Measurements from ENCODE around the gene R3HCC1L. TPM values are rescaled to one million over a fixed set of nuclear protein-coding genes. Genes with fewer than 3 reads are reported as not detected.

R3HCC1L gene
- total RNA-seq, 1 experiment from 2014 or later, result 10.7 TPM

DNA sequence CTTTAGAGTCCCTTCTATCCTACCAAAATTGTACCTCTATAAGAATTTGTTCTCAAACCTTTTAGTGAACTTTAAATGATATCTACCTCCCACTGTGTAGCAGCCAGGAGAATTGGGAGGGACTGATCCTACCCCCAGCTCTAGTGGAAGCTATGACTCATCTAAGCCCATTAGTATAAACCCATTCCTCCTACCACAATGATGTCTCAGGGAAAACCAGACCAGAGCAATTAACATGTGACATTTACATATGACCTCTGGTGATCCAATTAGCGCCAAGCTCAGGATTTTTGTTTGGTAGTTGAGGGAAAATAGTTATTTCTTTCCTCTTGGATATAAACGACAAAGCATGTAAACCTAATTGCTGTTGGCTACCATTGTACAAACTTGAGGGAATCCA, 33.1 kb upstream of the R3HCC1L start:
- DNase-seq (ENCODE audit: unreplicated experiment), result no peak
- Mint-ChIP-seq H3K4me3 (ENCODE audit: unreplicated experiment) (no peak overlapping the region), H3K27ac (ENCODE audit: low read depth, unreplicated experiment) (no peak overlapping the region), H3K36me3 (ENCODE audit: insufficient read depth, unreplicated experiment) (no peaks in the 10 kb centered on the region), H3K9me3 (ENCODE audit: unreplicated experiment) (no peaks in the 10 kb centered on the region), H3K4me1 (ENCODE audit: insufficient read depth, unreplicated experiment) (no peaks in the 10 kb centered on the region), H3K27me3 (ENCODE audit: insufficient read depth, unreplicated experiment) (peaks cover 16% of the 10 kb centered on the region)
- TF ChIP-seq, protein P1, sequence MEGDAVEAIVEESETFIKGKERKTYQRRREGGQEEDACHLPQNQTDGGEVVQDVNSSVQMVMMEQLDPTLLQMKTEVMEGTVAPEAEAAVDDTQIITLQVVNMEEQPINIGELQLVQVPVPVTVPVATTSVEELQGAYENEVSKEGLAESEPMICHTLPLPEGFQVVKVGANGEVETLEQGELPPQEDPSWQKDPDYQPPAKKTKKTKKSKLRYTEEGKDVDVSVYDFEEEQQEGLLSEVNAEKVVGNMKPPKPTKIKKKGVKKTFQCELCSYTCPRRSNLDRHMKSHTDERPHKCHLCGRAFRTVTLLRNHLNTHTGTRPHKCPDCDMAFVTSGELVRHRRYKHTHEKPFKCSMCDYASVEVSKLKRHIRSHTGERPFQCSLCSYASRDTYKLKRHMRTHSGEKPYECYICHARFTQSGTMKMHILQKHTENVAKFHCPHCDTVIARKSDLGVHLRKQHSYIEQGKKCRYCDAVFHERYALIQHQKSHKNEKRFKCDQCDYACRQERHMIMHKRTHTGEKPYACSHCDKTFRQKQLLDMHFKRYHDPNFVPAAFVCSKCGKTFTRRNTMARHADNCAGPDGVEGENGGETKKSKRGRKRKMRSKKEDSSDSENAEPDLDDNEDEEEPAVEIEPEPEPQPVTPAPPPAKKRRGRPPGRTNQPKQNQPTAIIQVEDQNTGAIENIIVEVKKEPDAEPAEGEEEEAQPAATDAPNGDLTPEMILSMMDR (IDR thresholded peaks at IDR 0.05; ENCODE audit: unreplicated experiment), result no peak
- POLR2A ChIA-PET, result no interaction called here
- no TSS peak for BruUV-seq (replicated peaks)
- CTCF ChIA-PET, result no interaction called here
- intact Hi-C loops (cut with micrococcal nuclease), result no loop called here

GRCh38 chr10:98104125-98104524, 30.3 kb upstream of the R3HCC1L start:
- H3K36me3 Mint-ChIP-seq (ENCODE audit: insufficient read depth, unreplicated experiment), result no peaks in the 10 kb centered on the region
- POLR2A ChIA-PET, result no interaction called here
- TF ChIP-seq, protein P1 (IDR thresholded peaks at IDR 0.05; ENCODE audit: unreplicated experiment), result no peak
- no peak overlapping the region for H3K27ac Mint-ChIP-seq (ENCODE audit: low read depth, unreplicated experiment)
- intact Hi-C loops (cut with micrococcal nuclease), result no loop called here
- no peak overlapping the region for H3K4me3 Mint-ChIP-seq (ENCODE audit: unreplicated experiment)
- H3K9me3 Mint-ChIP-seq (ENCODE audit: unreplicated experiment), result no peaks in the 10 kb centered on the region
- peaks cover 44% of the 10 kb centered on the region for H3K27me3 Mint-ChIP-seq (ENCODE audit: insufficient read depth, unreplicated experiment)
- no TSS peak for BruUV-seq (replicated peaks)
- DNase-seq (ENCODE audit: unreplicated experiment), result no peak
- CTCF ChIA-PET, result interaction anchor here (0.9 kb wide), 1 partner anchor 57 kb away, joined by 3 read pairs; no protein-coding TSS in a partner anchor
- no peaks in the 10 kb centered on the region for H3K4me1 Mint-ChIP-seq (ENCODE audit: insufficient read depth, unreplicated experiment)

DNA sequence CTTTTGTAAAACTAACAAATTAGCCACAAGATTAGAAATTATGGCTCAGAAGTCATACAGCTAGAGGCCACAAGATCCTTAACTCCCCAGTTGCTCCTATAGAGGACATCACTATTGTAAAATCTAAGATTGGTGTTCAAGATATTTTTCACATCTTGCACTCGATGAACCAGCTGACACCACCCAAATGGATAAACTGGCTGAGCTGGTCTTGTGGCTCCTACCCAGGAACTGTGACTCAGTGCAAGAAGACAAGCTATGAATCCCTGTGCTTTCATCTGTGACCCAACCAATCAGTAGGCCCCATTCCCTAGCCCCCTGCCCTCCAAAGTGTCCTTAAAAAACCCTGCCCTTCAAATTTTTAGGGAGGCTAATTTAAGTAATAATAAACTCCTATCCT, 27.9 kb upstream of the R3HCC1L start:
- no peaks in the 10 kb centered on the region for H3K4me1 Mint-ChIP-seq (ENCODE audit: insufficient read depth, unreplicated experiment)
- BruUV-seq (replicated peaks), result no TSS peak
- intact Hi-C loops (cut with micrococcal nuclease), result no loop called here
- TF ChIP-seq, protein P1 (IDR thresholded peaks at IDR 0.05; ENCODE audit: unreplicated experiment), result no peak
- no peak overlapping the region for H3K4me3 Mint-ChIP-seq (ENCODE audit: unreplicated experiment)
- H3K9me3 Mint-ChIP-seq (ENCODE audit: unreplicated experiment), result no peaks in the 10 kb centered on the region
- ChIA-PET CTCF (interaction anchor here (0.5 kb wide), 1 partner anchor 694 kb away, joined by 5 read pairs; no protein-coding TSS in a partner anchor), POLR2A (no interaction called here)
- H3K27me3 Mint-ChIP-seq (ENCODE audit: insufficient read depth, unreplicated experiment), result peaks cover 62% of the 10 kb centered on the region
- DNase-seq (ENCODE audit: unreplicated experiment), result no peak
- no peaks in the 10 kb centered on the region for H3K36me3 Mint-ChIP-seq (ENCODE audit: insufficient read depth, unreplicated experiment)
- no peak overlapping the region for H3K27ac Mint-ChIP-seq (ENCODE audit: low read depth, unreplicated experiment)

DNA sequence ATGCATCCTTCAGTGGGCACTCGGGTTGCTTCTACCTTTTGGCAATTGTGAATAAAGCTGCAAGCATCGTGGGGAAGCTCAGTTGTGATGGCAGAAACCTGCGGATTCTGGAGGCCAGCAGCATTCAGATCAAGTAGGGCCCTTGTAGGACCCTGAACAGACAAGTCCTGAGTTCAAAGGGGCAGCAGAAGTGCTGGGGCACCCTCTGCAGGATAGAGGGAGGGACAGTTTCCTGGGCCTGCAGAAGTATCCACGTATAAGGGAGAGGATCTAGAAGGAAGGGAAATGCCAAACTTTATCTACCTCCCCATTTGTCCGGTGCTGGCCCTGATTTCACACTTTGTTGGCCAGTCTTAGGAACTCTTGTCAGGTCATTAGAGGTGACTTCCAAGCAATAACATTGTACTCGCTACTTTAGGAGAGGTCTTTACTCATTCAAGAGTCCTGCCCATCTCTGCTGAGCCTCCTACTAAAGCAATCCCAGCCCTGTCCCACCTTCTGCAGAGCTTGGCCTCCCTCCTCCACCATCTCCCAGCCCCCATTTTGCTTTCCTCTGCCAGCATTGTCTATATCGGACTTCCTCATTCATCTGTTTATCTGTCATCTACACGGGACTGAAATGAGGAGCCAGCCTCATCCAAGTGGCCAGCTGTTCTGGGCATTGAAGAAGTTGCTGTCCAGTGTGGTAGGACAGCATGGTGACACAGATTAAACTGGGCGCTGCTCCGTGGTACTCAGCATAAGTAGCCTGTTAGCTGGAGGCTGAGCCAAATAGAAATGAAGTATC, 26.6 kb upstream of the R3HCC1L start:
- no peaks in the 10 kb centered on the region for H3K9me3 Mint-ChIP-seq (ENCODE audit: unreplicated experiment)
- no peak overlapping the region for H3K4me3 Mint-ChIP-seq (ENCODE audit: unreplicated experiment)
- no peaks in the 10 kb centered on the region for H3K36me3 Mint-ChIP-seq (ENCODE audit: insufficient read depth, unreplicated experiment)
- TF ChIP-seq, protein P1 (IDR thresholded peaks at IDR 0.05; ENCODE audit: unreplicated experiment), result no peak
- intact Hi-C loops (cut with micrococcal nuclease), result no loop called here
- no peak overlapping the region for H3K27ac Mint-ChIP-seq (ENCODE audit: low read depth, unreplicated experiment)
- DNase-seq (ENCODE audit: unreplicated experiment), result no peak
- no TSS peak for BruUV-seq (replicated peaks)
- ChIA-PET POLR2A (no interaction called here), CTCF (no interaction called here)
- H3K27me3 Mint-ChIP-seq (ENCODE audit: insufficient read depth, unreplicated experiment), result peaks cover 70% of the 10 kb centered on the region
- no peaks in the 10 kb centered on the region for H3K4me1 Mint-ChIP-seq (ENCODE audit: insufficient read depth, unreplicated experiment)

Data from MCF 10A (cell line).